Measurements from ENCODE around the gene EYA3. TPM values are rescaled to one million over a fixed set of nuclear protein-coding genes. Genes with fewer than 3 reads are reported as not detected.

EYA3 gene
- 10 to 100 TPM; 17.8 to 18.8 TPM for total RNA-seq
- long read RNA-seq, full-length matches to known transcripts = 1 of 7 reads
- long read RNA-seq, partial matches to known transcripts = 3 of 7 reads
- long read RNA-seq, other reads (novel, unspliced or antisense) = 3 of 7 reads

DNA sequence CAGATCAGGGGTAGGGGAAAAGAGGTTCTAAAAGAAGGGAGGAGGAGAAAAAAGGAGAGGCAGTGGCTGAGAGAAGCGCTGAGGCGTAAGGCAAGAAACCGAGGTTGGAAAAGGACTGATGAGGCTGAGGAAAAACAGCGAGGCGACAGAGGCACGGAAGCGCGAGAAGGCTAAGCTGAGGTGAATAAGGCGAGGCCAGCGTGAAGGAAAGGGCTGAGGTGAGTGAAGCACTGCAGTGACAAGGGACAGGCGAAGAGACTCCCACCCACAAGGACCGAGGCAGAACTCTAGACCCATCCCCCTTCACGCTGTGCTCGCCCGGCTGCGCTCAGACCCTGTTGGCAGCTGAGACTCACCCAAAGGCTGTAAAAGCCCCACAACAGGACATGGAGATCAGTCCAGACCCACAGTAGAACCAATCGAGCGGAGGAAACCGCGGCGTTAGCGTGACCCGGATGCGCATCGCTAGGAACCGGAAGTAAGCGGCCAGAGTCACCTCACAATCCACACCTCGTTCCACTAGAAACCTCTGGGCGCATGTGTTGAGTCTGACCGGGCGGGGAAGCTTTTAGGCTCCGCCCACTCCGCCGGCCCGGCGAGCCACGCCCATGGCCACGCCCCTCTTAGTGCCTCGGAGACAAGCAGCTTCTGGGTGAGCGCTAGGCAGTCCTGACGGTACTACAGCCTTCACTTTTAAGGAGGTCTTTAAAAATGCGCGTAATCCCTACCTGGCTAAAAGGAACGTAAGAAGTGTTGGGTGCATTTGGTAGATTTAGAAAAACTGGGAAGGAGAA is at the start of gene EYA3:
Gene EYA3, minus strand, starts transcription at position 443 of the 794 bp plus-strand sequence. CDS start 30,584 bp downstream, outside the sequence.
- DNase-seq = peak; percentile 98
- intact Hi-C loops (cut with DNase I) = no loop called here

GRCh38 chr1:28136922-28137613 is 48.7 kb upstream of the EYA3 start:
- ATAC-seq = no peak
- intact Hi-C loops (cut with DNase I) = no loop called here
- no peak for DNase-seq

More for the DNA sequence above, at the start of gene EYA3:
- ATAC-seq = peak; percentile 100

DNA sequence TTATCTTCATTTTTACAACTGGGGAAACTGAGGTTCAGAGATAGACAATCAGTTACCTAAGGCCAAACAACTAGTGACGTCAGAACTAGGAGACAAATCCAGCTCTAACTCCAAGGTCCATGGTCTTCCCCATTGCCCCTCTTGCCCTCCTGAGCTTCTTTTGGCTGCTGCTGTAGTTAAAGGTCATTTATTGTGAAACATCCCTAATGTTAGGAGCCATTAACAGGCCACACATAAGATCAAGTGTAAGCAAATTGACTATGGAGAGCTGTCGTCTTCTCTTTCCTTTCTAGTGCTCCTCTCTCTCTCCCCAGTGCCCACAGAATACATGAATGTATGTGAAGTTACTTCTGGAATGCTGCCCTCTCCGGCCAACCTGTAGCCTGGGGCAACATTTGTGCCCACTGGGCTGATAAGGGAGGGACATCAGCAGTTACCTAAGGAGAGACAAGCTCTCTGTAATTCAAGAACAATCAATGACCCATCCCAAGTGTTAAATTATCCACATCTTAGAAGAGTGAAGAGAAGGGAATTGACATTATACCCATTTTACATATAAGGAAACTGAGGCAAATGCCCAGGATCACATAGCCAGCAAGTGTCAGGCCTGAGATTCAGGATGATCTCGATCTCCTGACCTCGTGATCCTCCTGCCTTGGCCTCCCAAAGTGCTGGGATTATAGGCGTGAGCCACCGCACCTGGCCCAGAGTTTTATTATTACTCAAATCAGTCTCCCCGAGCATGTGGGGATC is 47.9 kb upstream of the EYA3 start:
- ATAC-seq (no peak), DNase-seq (no peak)
- intact Hi-C loops (cut with DNase I) = no loop called here

- intact Hi-C loops (cut with DNase I) = no loop called here
- no peak for DNase-seq
- ATAC-seq = peak in 1 of 2 donors; percentile 19
Measured at GRCh38 chr1:28135371-28136168, 47.2 kb upstream of the EYA3 start.

- DNase-seq (no peak), ATAC-seq (no peak)
- intact Hi-C loops (cut with DNase I) = no loop called here
Measured at GRCh38 chr1:28134651-28135207, 46.3 kb upstream of the EYA3 start.

DNA sequence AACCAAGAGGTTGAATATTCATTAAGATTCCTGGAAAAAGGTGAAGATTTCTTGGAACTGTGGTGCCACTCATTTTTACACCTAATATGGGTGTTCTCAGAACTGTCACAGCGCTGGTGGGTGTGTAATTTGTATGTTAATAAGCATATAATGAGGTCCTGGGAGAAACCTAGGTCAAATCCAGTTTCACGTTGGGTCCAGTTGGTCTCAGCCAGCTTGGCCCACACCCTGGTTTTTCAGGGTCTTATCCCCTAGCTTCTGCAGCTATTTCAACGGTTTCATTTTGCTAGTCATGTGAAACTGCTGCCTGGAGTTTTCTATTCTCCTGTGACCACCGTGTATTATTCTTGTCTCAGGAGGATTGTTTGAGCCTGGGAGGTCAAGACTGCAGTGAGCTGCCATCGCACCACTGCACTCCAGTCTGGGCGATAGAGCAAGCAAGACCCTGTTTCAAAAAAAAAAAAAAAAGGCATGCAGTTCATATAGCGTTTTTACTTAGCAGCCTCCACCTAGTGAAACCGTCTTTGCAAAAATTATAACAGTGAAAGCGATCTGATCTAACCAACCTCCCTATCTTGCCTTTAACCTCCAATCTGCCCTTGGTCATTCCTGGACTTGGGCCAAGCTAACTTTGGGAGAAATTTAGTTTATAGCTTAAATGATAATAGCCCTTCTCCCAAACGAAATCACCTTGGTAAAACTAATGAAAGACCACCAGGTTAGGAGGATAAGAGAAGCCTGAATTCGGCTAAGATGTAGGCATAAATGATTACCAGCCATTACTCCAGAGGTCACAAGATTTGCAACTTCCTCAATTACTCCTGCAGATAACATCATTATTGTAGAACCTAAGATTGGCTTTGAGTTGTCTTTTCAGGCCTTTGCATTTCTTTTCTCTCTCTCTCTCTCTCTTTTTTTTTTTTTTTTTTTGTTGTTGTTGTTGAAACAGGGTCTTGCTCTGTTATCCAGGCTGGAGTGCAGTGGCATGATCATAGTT is 44.1 kb upstream of the EYA3 start:
- intact Hi-C loops (cut with DNase I) = no loop called here
- no peak for DNase-seq
- ATAC-seq = no peak

- intact Hi-C loops (cut with DNase I) = no loop called here
Measured at GRCh38 chr1:28130901-28131300, 42.5 kb upstream of the EYA3 start.

DNA sequence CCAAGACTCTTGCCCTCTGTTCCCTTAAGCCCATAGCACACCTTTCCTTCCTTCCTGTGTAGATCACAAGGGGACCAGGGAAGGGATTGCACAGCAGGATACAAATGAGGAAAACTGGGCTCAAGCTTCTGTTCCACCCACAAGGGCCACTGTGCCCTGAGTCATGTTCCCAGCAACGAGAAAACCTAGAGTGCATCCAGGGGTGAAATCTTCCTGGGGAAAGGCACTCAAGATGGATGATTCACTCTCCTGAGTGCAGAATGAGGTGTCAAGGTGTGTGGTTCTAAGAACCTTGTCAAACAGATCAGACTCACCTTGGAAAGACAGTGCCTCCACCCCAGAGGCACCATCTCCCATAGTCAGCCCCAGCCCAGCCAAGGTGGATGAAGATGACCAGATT is 40.7 kb upstream of the EYA3 start:
- intact Hi-C loops (cut with DNase I) = no loop called here
- DNase-seq = no peak
- peak in 1 of 2 donors; percentile 47 for ATAC-seq

More at GRCh38 chr1:28130901-28131300, 42.5 kb upstream of the EYA3 start:
- no peak for DNase-seq
- no peak for ATAC-seq

DNA sequence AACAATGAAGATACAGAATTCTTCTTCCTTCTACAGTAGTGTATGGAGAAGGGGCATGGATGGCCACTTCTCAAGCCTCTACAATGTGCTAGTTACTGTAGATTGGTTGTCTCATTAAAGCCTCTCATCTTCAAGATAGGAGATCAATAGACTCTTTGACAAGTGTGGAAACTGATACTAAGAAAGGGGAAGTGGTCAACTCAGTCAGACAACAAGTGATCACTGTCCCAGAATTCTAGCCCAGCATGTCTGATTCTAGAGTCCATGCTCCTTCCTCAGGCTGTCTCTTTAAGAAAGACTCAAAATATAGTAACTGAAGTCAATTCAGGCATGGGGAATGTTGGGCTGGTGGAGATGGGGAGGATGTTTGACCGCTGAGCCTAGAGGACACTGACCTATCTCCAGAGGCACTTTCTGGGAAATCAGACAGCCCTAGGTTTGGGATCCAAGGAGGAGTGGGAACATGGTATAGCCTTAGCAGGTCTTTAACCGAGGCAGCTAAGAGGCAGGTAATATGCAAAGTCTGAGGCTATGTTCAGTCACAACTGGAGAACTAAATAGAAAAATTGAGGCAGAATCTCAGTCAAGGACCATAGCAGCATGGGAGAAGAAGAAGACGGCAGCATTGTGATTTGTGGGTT is 39.3 kb upstream of the EYA3 start:
- intact Hi-C loops (cut with DNase I) = no loop called here
- no peak for ATAC-seq
- DNase-seq = no peak

- intact Hi-C loops (cut with DNase I) = no loop called here
- no peak for ATAC-seq
- no peak for DNase-seq
Measured at GRCh38 chr1:28126783-28127490, 38.5 kb upstream of the EYA3 start.

- ATAC-seq (no peak), DNase-seq (no peak)
- intact Hi-C loops (cut with DNase I) = no loop called here
Measured at GRCh38 chr1:28126212-28126611, 37.8 kb upstream of the EYA3 start.

GRCh38 chr1:28123461-28123961 is 35.1 kb upstream of the EYA3 start:
- ATAC-seq = peak in 1 of 2 donors; percentile 83
- no peak for DNase-seq
- intact Hi-C loops (cut with DNase I) = no loop called here

GRCh38 chr1:28122183-28122582 is 33.8 kb upstream of the EYA3 start:
- intact Hi-C loops (cut with DNase I) = no loop called here
- DNase-seq (no peak), ATAC-seq (no peak)

- DNase-seq (no peak), ATAC-seq (no peak)
- intact Hi-C loops (cut with DNase I) = no loop called here
Measured at GRCh38 chr1:28119556-28119955, 31.1 kb upstream of the EYA3 start.

DNA sequence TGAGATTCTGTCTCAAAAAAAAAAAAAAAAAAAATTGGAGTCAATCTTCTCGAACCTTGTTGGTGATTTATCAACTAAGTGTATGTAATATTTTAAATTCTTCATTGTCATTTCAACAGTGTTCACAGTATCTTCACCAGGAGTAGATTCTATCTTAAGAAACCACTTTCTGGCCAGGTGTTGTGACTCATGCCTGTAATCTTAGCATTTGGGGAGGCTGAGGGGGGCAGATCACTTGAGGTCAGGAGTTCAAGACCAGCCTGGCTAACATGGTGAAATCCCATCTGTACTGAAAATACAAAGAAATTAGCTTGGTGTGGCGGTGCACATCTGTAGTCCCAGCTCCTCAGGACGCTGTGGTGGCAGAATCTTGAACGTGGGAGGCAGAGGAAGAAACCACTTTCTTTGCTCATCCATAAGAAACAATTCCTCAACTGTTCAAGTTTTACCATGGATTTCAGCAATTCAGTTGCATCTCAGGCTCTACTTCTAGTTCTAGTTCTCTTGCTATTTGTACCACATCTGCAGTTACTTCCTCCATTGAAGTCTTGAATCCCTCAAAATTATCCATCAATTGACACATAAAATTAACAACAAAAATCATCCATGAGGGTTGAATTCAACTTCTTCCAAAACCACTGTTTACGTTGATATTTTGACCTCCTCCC is 30.4 kb upstream of the EYA3 start:
- no peak for DNase-seq
- intact Hi-C loops (cut with DNase I) = no loop called here
- ATAC-seq = no peak

DNA sequence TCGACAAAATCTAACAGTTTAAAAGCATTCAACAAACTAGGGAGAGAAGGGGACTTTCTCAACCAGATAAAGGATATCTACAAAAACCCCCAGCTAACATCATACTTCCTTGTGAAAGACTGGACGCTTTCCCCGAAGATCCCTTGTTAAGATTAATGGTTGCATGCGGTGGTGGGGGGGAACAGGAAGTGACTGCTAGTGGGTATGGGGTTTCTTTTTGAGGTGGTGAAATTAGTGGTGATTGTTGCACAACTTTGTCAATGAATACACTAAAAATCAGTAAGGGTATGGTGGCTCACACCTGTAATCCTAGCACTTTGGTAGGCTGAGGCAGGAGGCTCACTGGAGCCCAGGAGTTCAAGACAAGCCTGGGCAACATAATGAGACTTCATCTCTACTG is 26.9 kb upstream of the EYA3 start:
- intact Hi-C loops (cut with DNase I) = no loop called here
- no peak for ATAC-seq
- DNase-seq = peak; percentile 25

Data from left cardiac atrium (tissue), 4 donors.